Parathyroid adenoma (tissue), 2 donors: ENCODE measurements around the gene OS9.
"Not testable (repeated sequence)": the region's sequence is repeated elsewhere in the genome, so short reads cannot be mapped to it uniquely, and the experiment has no call there.

ENCODE experiments used
- H2AFZ ChIP-seq: fragments of 300-600 bp; sonication (generic); one replicate; pipeline ENCODE4 v1.7.0; 2017; ENCODE audit warnings: antibody characterized with exemption, mild to moderate bottlenecking
- H3K27ac ChIP-seq: fragments of 300-600 bp; sonication (generic); one replicate; pipeline ENCODE4 v1.7.0; 2017
- H3K27me3 ChIP-seq: fragments of 300-600 bp; sonication (generic); one replicate; pipeline ENCODE4 v1.7.0; 2017; ENCODE audit warnings: low read length; ENCODE audit not compliant: control insufficient read depth, insufficient read depth
- H3K36me3 ChIP-seq: fragments of 300-600 bp; sonication (generic); one replicate; pipeline ENCODE4 v1.7.0; 2017; ENCODE audit warnings: low read length; ENCODE audit not compliant: control insufficient read depth, insufficient read depth
- H3K4me1 ChIP-seq: fragments of 300-600 bp; sonication (generic); one replicate; pipeline ENCODE4 v1.7.0; 2017; ENCODE audit warnings: control low read depth
- H3K4me2 ChIP-seq: fragments of 300-600 bp; sonication (generic); one replicate; pipeline ENCODE4 v1.7.0; 2017; ENCODE audit warnings: low read length
- H3K4me3 ChIP-seq: fragments of 300-600 bp; sonication (generic); one replicate; pipeline ENCODE4 v1.7.0; 2017; ENCODE audit warnings: low read depth, low read length
- H3K79me2 ChIP-seq: fragments of 300-600 bp; sonication (generic); one replicate; pipeline ENCODE4 v1.7.0; 2017; ENCODE audit warnings: control low read depth
- H3K9ac ChIP-seq: fragments of 300-600 bp; sonication (generic); one replicate; pipeline ENCODE4 v1.7.0; 2017; ENCODE audit warnings: mild to moderate bottlenecking
- H3K9me3 ChIP-seq: fragments of 300-600 bp; sonication (generic); one replicate; pipeline ENCODE4 v1.7.0; 2017; ENCODE audit warnings: low read length; ENCODE audit not compliant: control insufficient read depth
- TF ChIP-seq, protein P1 (sequence below): fragments of 300-600 bp; sonication (generic); IDR thresholded peaks from one replicate; pipeline ENCODE4 v1.7.0; 2017; ENCODE audit warnings: antibody characterized with exemption, mild to moderate bottlenecking
- donor health status: primary hyperparathyroidism.

OS9 gene

DNA sequence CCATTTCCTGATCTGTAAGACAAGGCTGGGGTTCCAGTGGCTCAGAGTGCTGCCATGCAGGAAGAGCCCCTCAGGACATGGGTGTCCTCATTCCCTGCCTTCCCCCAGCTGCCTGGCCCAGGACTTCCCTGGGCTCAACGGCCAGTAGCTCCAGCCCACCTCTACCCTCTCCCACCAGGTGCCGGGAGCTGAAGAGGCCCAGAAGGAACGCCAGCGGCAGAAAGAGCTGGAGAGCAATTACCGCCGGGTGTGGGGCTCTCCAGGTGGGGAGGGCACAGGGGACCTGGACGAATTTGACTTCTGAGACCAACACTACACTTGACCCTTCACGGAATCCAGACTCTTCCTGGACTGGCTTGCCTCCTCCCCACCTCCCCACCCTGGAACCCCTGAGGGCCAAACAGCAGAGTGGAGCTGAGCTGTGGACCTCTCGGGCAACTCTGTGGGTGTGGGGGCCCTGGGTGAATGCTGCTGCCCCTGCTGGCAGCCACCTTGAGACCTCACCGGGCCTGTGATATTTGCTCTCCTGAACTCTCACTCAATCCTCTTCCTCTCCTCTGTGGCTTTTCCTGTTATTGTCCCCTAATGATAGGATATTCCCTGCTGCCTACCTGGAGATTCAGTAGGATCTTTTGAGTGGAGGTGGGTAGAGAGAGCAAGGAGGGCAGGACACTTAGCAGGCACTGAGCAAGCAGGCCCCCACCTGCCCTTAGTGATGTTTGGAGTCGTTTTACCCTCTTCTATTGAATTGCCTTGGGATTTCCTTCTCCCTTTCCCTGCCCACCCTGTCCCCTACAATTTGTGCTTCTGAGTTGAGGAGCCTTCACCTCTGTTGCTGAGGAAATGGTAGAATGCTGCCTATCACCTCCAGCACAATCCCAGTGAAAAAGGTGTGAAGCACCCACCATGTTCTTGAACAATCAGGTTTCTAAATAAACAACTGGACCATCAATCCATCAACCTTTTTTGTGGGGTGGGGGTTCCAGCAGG is 27.0 kb downstream of the OS9 start:
- H2AFZ ChIP-seq = no peak overlapping the region
- H3K4me3 ChIP-seq = no peak overlapping the region
- TF ChIP-seq, protein P1, sequence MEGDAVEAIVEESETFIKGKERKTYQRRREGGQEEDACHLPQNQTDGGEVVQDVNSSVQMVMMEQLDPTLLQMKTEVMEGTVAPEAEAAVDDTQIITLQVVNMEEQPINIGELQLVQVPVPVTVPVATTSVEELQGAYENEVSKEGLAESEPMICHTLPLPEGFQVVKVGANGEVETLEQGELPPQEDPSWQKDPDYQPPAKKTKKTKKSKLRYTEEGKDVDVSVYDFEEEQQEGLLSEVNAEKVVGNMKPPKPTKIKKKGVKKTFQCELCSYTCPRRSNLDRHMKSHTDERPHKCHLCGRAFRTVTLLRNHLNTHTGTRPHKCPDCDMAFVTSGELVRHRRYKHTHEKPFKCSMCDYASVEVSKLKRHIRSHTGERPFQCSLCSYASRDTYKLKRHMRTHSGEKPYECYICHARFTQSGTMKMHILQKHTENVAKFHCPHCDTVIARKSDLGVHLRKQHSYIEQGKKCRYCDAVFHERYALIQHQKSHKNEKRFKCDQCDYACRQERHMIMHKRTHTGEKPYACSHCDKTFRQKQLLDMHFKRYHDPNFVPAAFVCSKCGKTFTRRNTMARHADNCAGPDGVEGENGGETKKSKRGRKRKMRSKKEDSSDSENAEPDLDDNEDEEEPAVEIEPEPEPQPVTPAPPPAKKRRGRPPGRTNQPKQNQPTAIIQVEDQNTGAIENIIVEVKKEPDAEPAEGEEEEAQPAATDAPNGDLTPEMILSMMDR = no peak
- no peak overlapping the region for H3K4me2 ChIP-seq
- peaks cover 2% of the 10 kb centered on the region for H3K27me3 ChIP-seq
- no peaks in the 10 kb centered on the region for H3K9me3 ChIP-seq
- no peaks in the 10 kb centered on the region for H3K36me3 ChIP-seq
- H3K79me2 ChIP-seq = no peaks in the 10 kb centered on the region
- no peaks in the 10 kb centered on the region for H3K4me1 ChIP-seq
- no peak overlapping the region for H3K27ac ChIP-seq
- H3K9ac ChIP-seq = no peak overlapping the region

DNA sequence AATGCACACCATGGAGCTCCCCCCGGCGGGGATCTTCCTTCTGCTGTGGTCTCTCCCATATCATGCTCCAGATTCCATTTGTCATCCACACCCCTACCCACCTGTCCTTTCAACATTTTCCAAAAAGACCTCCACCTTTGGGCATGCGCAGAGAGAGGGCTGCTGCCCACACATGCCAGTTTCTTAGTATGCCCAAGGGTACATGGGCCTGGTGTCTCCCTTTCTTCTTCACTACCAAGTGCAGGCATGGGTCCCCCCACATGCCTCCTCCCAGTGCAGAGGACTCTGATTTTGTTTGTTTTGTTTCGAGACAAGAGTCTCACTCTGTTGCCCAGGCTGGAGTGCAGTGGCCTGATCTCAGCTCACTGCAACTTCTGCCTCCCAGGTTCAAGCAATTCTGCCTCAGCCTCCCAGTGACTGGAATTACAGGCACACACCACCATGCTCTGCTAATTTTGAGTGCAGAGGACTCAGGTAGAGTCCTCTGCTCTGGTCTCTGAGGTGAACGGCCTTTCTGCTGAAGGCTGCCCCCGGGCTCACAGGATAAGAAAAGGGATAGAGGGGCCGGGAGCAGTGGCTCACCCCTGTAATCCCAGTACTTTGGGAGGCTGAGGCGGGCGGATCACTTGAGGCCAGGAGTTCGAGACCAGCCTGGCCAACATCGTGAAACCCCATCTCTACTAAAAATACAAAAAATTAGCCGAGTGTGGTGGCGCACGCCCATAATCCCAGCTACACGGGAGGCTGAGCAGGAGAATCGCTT is 28.1 kb downstream of the OS9 start:
- H3K36me3 ChIP-seq, H3K4me1 ChIP-seq, H3K79me2 ChIP-seq, H3K9me3 ChIP-seq, H3K4me2 ChIP-seq, H3K27ac ChIP-seq, H3K27me3 ChIP-seq, H2AFZ ChIP-seq, H3K9ac ChIP-seq, H3K4me3 ChIP-seq: not testable (repeated sequence)

DNA sequence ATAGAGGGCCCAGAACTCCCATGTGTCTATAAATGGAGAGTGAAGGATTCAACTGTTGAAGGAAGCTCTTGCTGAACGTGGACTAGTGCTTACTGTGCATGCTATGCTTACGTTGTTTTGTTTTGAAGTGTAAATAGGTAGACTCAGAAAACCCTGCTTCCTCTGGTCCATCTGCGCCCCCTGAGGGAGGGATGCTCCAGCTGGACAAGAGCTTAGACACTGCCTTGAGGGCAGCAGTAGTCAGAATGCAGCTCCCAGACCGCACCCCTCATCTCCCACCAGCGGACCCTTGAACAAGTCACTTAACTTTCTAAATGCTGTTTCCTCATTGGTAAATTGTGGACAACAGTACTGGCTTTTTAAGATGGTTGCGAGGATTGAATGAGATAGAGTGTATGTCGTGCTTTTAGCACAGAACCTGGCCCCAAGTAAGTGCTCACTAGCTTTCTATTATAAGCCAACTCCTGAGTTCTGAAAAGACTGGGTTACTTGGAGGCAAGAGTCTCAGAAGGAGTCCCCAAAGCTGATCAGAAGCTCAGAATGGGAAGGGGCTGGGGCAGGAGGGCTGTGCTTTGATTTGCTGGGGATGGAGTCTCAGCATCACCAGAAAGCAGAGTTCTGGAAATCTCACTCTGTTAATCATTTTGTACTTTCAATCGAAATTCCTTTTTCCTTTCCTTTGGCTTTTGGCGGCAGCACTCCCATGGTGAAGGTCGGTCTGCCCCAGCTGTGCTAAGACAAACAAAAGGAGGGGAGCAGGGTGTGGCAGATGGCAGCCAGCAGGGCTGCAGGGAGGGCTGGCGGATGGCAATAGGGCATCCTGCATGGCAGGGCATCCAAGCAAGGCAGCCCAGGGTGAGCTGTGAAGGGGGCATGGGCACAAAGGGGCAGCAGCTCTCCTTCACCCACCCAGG is 29.0 kb downstream of the OS9 start:
- no peak overlapping the region for H3K4me3 ChIP-seq
- peaks cover 3% of the 10 kb centered on the region for H3K27me3 ChIP-seq
- TF ChIP-seq, protein P1 = no peak
- peaks cover 4% of the 10 kb centered on the region for H3K4me1 ChIP-seq
- H3K4me2 ChIP-seq = no peak overlapping the region
- H3K9ac ChIP-seq = no peak overlapping the region
- no peaks in the 10 kb centered on the region for H3K79me2 ChIP-seq
- no peak overlapping the region for H2AFZ ChIP-seq
- no peak overlapping the region for H3K27ac ChIP-seq
- H3K9me3 ChIP-seq = no peaks in the 10 kb centered on the region
- H3K36me3 ChIP-seq = no peaks in the 10 kb centered on the region

DNA sequence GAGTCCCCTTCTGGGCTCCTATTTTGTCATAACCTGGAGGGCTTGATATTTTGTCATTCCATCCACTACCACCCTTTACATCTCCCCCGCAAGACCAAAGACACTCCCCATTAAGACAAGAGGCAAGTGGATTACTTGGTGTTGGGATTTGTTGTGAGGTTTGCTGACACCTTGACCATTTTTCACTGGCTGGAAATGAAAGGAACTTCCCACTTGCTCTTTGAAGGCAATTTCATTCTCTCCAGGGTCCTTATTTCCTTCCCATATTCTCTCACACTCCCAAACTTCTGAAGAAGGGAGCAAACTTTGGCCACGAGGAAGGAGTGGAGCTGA is 29.7 kb downstream of the OS9 start:
- peaks cover 3% of the 10 kb centered on the region for H3K27me3 ChIP-seq
- TF ChIP-seq, protein P1 = no peak
- H3K4me1 ChIP-seq = peaks cover 8% of the 10 kb centered on the region
- no peak overlapping the region for H3K9ac ChIP-seq
- H3K27ac ChIP-seq = no peak overlapping the region
- no peaks in the 10 kb centered on the region for H3K9me3 ChIP-seq
- no peak overlapping the region for H2AFZ ChIP-seq
- no peak overlapping the region for H3K4me3 ChIP-seq
- H3K79me2 ChIP-seq = no peaks in the 10 kb centered on the region
- no peak overlapping the region for H3K4me2 ChIP-seq
- H3K36me3 ChIP-seq = no peaks in the 10 kb centered on the region
